ENCODE results near the gene CEND1.

Gene CEND1

GRCh38 chr11:811446-812245 lies 21.8 kb upstream of the CEND1 start:
- DNase-seq: peak; percentile 42

DNA sequence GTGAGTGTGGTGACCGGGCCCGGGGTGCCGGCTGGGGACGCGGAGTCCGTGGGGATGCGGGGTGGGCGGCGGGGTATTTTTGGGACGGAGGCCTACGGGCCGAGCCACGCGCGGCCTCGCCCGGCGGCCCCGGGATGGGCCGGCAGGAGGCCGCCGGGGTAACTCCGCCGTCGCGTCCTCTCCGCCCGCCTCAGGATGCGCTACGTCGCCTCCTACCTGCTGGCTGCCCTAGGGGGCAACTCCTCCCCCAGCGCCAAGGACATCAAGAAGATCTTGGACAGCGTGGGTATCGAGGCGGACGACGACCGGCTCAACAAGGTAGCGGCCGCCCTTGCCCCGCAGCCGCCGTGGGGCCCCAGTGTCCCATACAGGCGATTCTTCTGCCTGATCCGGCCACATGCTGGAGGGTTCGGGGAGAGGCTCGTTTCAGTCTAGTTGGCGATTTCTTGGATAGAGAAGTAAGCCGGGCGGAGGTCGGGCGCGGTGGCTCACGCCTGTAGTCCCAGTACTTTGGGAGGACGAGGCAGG lies 20.2 kb upstream of the CEND1 start:
- no peak for DNase-seq

- DNase-seq: peak; percentile 97
Measured at GRCh38 chr11:809287-810039, 19.6 kb upstream of the CEND1 start, which contains the start of gene RPLP2. TSS of gene RPLP2 (plus strand) at chr11:809967. CDS start at chr11:810235, 268 bp downstream.

DNA sequence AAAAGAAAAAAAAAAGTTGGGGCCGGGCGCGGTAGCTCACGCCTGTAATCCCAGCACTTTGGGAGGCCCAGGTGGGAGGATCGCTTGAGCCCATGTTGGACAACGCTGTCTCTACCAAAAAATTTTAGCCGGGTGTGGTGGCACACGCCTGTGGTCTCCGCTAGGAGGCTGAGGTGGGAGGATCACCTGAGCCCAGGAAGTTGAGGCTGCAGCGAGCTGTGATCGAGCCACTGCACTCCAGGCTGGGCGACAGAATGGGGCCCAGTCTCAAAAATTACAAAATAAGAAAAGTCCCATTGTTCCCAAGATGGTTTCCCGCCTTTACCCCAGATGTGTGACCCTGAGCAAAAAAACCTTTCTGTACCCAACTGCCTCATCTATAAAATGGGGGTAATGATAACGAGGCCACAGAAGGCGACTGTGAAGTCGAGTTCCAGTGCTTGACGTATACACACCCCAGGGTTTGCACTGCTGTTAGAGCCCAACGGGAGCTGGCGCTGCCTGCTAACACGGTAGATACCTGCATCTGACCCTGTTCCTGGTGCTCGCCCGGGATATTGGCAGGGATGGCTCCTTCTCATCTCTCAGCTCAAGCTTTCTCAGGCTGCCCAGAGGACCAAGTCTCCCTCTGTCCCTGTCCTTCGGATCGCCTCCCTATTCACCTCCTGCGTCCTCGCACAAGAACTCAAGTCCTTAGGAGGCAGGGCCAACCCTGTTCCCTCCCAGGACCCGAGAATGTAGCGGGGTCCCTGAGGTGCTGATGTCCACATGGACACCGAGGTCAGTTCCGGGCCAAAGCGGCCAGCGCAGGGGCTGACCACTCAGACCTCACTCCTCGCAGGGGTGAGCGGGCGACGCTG lies 18.8 kb upstream of the CEND1 start:
- DNase-seq: no peak

DNA sequence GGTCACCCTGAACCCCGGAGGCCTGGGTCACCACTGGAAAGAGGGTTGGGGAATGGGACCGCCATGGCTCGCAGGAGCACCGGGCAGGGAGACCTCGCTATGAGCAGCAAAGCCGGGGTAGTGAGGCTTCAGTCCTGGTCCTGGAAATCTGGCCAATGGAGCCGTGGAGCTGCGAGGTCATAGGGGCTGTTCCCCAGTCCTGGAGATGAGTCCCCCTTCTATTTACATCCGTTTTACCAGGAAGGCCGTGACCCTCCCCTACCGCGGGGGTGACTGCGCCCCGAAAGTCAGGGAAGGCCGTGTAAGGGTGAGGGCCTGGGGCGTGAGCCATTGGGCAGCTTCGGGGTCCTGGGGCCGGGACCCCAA lies 14.7 kb upstream of the CEND1 start:
- DNase-seq: no peak

GRCh38 chr11:803770-804598 lies 14.1 kb upstream of the CEND1 start:
- DNase-seq: no peak

GRCh38 chr11:803467-803742 lies 13.5 kb upstream of the CEND1 start:
- DNase-seq: no peak

DNA sequence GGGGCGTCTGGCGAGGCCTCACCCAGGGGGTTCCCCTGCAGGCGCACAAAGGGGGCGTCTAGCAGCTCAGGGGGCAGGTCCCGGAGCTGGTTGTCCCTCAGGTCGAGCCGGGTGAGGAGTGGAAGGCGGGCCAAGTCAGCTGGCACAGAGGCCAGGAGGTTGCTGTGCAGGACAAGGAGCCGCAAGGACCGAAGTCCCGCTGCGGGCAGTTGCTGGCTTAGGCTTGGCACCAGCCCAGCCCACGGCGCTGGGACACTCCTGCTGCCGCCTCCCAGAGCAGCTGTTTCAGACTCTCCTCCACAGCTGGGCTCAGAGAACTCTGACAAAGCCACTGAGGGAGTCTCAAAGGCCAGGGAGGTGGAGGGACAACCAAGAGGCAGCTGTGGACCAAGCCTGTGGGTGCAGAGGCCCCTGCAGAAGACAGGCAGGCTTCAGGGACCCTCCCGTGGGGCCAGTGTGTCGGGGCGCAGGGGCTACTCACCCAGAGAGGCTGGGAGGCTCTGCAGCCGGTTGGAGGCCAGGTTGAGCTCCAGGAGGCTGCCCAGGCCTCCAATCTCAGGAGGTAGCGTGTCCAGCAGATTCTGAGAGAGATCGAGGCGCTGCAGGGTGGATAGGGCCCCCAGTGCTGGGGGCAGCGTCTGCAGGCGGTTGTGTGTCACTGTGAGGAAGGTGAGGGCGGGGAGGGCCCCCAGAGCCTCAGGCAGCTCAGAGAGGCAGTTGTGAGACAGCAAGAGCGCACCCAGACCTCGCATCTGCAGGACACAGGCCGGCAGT lies 13.0 kb upstream of the CEND1 start:
- DNase-seq: no peak

DNA sequence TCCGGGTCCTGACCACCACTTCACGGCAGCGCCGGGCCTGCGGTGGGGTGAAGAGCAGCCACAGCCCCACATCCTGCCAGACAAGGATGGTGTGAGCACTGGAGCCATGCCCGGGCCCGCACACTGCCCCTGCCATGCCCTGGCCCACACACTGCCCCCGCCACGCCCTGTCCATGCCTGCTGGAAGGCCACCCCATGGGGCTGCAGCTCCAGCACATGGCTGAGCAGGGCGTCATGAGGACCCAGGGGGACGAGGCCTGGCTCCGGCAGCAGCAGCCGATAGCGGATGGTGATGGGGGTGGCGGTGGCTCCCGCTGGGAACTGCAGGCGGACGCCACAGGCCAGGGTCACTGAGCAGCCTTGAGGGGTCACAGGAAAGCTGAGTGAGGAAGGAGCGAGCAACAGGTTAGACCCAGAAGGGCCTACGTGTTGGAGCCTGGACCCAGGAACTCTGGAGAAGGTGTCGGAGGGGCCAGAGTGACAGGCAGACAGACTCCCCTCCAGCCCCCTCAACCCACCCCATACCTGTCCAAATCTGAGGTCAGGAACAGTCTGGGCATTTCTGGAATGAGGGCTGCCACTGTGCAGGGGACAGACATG lies 12.2 kb upstream of the CEND1 start:
- no peak for DNase-seq

DNA sequence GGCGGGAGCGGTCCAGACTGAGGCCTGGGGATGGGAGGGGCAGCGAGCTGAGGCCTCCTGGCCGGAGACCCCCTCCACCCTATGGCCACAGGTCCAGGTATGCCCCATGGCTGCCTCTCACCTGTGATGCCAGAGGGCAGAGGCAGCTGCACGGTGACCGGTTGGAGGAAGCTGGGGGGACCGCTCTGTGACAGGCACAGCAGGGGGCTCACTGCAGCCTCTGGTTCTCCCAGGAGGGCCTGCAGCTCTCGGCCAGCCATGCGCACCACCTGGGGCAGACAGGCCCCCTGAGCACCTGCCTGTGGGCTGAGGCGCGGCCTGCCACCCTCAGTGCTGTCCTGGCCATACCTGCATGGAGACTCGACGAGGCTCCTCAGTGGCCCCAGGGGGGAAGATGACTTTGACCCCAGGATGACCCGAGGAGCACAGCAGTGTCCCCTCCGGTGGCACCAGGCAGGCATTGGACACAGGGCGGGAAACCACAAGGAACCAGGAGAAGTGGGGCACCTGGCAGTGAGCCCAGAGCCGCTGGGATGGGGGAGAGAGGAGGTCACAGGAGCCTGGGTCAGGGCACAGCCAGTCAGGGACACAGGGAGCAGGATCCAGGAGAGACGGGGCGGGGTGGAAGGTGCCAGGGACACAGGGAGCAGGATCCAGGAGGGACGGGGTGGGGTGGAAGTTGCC lies 11.3 kb upstream of the CEND1 start:
- DNase-seq: no peak

DNA sequence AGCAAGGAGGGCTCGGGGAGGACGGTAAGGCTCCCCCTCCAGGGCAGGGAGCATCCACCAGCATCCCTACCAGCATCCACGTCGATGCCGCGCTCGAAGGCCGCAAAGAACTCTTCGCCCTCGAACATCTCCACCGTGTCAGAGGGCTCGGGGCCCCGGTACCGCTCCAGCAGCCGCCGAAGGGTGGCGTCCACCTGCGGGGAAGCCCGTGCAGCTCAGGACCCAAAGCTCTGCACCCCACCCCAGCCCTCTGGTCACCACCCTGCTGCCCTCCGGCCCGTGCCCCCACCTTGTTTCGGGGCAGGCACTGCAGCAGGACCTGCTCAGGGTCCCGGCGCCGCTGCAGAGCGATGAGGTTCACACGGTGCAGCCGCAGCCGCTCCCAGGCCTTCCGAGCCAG lies 10.6 kb upstream of the CEND1 start:
- DNase-seq: no peak

DNA sequence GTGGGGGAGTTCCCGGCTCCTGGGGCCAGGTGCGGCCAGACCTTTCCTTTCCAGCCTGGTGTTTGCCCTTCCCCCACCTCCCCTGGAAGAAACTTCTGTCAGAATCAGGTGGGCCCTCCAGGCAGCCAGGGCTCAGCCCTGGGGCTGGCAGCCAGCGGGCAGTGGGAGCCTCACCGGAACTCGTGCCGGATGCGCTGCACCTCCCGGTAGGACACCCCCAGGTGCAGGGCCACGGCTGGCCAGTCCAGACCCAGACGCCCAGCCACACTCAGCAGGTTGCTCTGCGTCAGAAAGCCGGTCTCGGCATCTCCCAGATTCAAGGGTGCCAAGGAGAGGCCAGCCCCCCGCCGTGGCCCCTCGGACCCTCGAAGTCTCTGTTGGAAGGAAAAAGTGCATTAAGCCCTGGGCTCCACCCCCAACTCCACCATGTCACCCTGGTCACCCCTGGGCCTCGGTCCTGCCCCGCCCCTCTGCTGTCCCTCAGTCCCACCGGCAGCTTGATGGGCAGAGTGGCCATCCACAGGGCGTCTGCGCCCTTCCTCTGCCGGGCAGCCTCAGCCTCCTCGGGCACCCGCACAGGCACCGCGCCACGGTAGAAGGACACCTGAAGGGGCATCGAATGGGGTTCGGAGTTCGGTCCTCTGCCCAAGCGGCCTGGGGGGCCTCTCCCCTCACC lies 9.9 kb upstream of the CEND1 start:
- no peak for DNase-seq

GRCh38 chr11:798093-798713 lies 8.3 kb upstream of the CEND1 start, which contains the start of gene SLC25A22:
TSS of gene SLC25A22 (minus strand) at chr11:798281. CDS start at chr11:795006, 3,275 bp downstream.
- peak; percentile 80 for DNase-seq

DNA sequence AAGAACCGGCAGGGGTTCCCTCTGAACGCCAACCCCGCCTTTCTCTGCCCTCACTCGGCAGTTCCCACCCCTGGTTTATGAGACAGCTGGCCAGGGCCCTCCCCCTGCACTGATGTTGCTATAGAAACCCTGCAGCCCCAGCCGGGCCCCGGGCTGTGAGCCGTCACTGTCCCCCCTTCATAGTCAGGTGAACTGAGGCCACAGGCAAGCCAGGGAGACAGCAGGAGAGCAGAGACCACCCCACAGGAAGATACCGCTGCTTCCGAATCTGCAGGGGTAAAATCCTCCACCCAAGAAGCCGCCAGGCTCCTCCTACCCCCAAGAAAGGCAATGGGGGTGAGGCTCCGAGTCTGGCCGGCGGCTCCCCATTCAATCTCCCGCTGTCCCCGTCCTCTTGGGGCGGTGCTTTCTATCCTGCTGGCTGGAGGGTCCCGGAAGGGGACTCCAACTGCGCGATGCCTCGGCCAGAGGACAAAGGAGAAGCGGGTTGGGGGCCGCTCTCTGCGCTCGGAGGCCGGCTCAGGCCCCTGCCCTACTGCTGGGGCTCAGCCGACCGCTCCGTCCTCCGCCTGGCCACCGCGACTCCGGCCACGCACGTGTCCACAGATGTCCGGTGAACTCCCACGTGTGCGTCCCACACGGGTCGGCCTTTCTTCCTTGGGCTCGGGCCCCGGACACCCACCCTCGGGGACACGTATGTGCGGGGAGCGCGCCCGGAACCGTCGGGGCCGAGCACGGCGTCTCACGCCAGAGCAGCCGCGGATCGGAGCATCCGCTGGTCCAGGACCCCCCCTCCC lies 7.6 kb upstream of the CEND1 start:
- DNase-seq: peak; percentile 84

DNA sequence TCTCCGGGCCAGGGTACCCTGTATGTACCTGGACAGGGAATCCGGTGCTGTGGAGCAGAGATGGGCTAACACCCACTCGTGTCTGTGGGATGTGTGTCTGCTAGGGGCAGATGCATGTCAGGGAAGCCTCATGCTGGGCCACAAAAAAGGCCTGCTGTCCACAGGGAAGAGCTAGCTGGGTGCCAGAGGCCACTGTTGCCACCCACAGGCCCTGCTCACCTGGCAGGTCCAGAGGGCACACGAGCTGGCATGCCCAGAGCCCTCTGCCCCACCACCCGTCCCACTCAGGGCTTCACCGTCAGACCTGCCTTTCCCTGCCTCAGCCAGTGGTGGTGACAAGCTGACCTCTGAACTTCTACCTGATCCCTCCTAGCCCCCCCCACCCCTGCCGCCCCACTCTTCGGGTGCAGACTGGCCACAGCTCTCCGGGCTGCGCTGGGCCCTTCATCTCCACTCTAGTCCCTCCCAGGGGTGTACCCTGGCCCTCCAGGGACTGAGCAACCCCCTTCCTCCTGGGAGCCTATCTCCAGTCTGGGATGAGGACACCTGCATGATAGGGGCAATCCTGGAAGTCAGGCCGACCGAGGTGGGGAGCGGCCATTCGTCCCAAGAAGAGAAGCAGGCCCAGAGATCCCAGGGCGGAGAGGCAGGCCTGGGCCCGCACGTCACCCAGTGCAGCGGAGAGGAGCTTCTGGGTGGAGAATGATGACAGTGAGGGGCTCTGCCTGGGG lies 6.8 kb upstream of the CEND1 start:
- DNase-seq: no peak

DNA sequence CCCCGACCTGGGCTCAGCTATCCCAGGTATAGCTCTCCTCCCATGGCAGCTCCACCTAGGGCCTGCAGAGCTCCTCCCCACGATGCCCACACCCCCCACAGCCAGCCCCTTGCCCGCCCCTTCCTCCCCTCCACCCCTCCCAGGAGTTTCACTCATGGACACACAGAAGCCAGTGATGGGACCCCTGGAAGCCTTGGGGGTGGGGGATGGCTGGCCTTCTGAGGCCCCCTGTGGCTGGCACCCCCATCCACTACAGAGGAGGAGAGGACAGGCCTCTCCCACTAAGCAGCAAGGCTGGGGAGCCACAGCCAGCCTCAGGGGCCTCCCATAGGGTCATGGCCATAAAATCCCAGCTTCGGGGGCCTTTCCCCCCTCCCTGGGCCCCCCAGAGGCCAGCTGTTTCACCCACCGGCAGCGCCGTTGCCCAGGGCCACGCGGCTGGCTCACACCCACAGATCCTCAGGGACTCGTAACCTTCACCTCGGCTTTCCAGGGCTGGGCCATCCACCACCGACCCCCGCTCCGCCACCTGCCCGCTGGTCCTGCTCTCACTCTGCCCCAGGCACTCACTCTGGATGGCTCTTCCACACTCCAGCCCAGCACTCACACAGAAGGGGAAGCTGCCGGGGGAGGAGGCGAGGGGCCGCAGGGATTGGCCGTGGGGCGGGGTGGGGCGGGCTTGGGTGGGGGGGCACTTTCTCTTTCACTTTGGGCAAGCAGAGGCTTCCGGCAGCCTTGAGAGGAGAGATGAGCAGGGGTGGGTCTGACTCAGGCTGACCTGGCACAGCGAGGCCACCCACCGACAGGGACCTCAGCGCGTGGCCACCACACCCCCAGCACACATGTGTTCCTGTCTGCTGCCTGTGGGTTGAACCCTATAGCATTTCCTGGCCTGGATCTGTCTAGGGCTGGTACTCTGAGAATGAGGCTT lies 6.0 kb upstream of the CEND1 start:
- peak; percentile 95 for DNase-seq

Data from EL (cell line).